Colonic mucosa (tissue), 4 donors: ENCODE data around the gene FAM237A. TPM values are rescaled to one million over a fixed set of nuclear protein-coding genes. Genes with fewer than 3 reads are reported as not detected.

Experiments used
- DNase-seq: peaks from one replicate; pipeline ENCODE4 v3.0.0-alpha.2; 2020
- H3K27ac ChIP-seq: fragments of 200-600 bp; one replicate; pipeline ENCODE4 v1.8.0; 2021
- H3K27me3 ChIP-seq: fragments of 200-600 bp; one replicate; pipeline ENCODE4 v1.8.0; 2021
- H3K36me3 ChIP-seq: fragments of 200-600 bp; one replicate; pipeline ENCODE4 v1.8.0; 2021
- H3K4me1 ChIP-seq: fragments of 200-600 bp; one replicate; pipeline ENCODE4 v1.8.0; 2021; ENCODE audit warnings: mild to moderate bottlenecking
- H3K4me3 ChIP-seq: fragments of 200-600 bp; one replicate; pipeline ENCODE4 v1.8.0; 2021
- H3K9ac ChIP-seq, 2 donors: one replicate each; pipeline ENCODE4 v1.7.0; 2013; ENCODE audit warnings: control low read depth in 2 of 2, low read depth in 2 of 2, low read length in 2 of 2
- H3K9me3 ChIP-seq: fragments of 200-600 bp; one replicate; pipeline ENCODE4 v1.8.0; 2021
- CTCF ChIP-seq: fragments of 200-600 bp; IDR thresholded peaks from one replicate; pipeline ENCODE4 v1.8.0; 2022; ENCODE audit warnings: antibody characterized with exemption, mild to moderate bottlenecking
- intact Hi-C: fragments of 100-400 bp; cut with DNase I; formaldehyde crosslinking; loops from one replicate; pipeline ENCODE4 v1.14.1; 2022
- total RNA-seq, 2 donors: library from RNA; stranded (reverse); fragmentation: NEBNext Ultra II Directional in 1 of 2; extraction: Animal tissue kit (Norgen Biotek cat#: 25700) in 1 of 2; gene quantifications; one replicate each; pipeline ENCODE4 v1.2.1, GENCODE V29; 2021
- donor health status: healthy.
- donor health status: DM: no; HTN: no; CAD: no.
- donor health status: DM: no; HTN: no; CAD: no.

The FAM237A gene
- total RNA-seq, 2 donors from 2014 or later = not detected

GRCh38 chr2:206611736-206612135, 30.6 kb upstream of the FAM237A start:
- Histone ChIP-seq H3K27ac (no peak overlapping the region), H3K9me3 (no peaks in the 10 kb centered on the region), H3K27me3 (no peaks in the 10 kb centered on the region), H3K4me3 (no peak overlapping the region), H3K9ac (no peak overlapping the region), H3K4me1 (no peaks in the 10 kb centered on the region), H3K36me3 (no peaks in the 10 kb centered on the region)
- intact Hi-C loops = no loop called here
- no peak for TF ChIP-seq CTCF
- DNase-seq = no peak

GRCh38 chr2:206614811-206615210, 27.5 kb upstream of the FAM237A start:
- DNase-seq = no peak
- TF ChIP-seq CTCF = no peak
- H3K9ac ChIP-seq = no peak overlapping the region
- no peaks in the 10 kb centered on the region for H3K27me3 ChIP-seq
- H3K9me3 ChIP-seq = no peaks in the 10 kb centered on the region
- no peak overlapping the region for H3K27ac ChIP-seq
- no peak overlapping the region for H3K4me3 ChIP-seq
- H3K36me3 ChIP-seq = no peaks in the 10 kb centered on the region
- intact Hi-C loops = no loop called here
- no peaks in the 10 kb centered on the region for H3K4me1 ChIP-seq

- intact Hi-C loops = no loop called here
- no peak overlapping the region for H3K4me3 ChIP-seq
- no peak overlapping the region for H3K27ac ChIP-seq
- no peak for DNase-seq
- H3K36me3 ChIP-seq = no peaks in the 10 kb centered on the region
- H3K9me3 ChIP-seq = no peaks in the 10 kb centered on the region
- no peak overlapping the region for H3K9ac ChIP-seq
- H3K27me3 ChIP-seq = no peaks in the 10 kb centered on the region
- H3K4me1 ChIP-seq = no peaks in the 10 kb centered on the region
- no peak for TF ChIP-seq CTCF
Measured at GRCh38 chr2:206615417-206616089, 26.7 kb upstream of the FAM237A start.

- no peaks in the 10 kb centered on the region for H3K9me3 ChIP-seq
- no peak for TF ChIP-seq CTCF
- no peak overlapping the region for H3K27ac ChIP-seq
- intact Hi-C loops = no loop called here
- no peak for DNase-seq
- H3K9ac ChIP-seq = no peak overlapping the region
- H3K4me3 ChIP-seq = no peak overlapping the region
- no peaks in the 10 kb centered on the region for H3K4me1 ChIP-seq
- H3K27me3 ChIP-seq = no peaks in the 10 kb centered on the region
- no peaks in the 10 kb centered on the region for H3K36me3 ChIP-seq
Measured at GRCh38 chr2:206616151-206616550, 26.1 kb upstream of the FAM237A start.

- no peak overlapping the region for H3K27ac ChIP-seq
- no peak for TF ChIP-seq CTCF
- intact Hi-C loops = no loop called here
Measured at GRCh38 chr2:206619011-206619410, 23.3 kb upstream of the FAM237A start.

More at GRCh38 chr2:206619011-206619410, 23.3 kb upstream of the FAM237A start:
- H3K9me3 ChIP-seq = no peaks in the 10 kb centered on the region
- no peaks in the 10 kb centered on the region for H3K36me3 ChIP-seq
- H3K4me1 ChIP-seq = no peaks in the 10 kb centered on the region
- H3K4me3 ChIP-seq = no peak overlapping the region
- H3K9ac ChIP-seq = no peak overlapping the region
- no peaks in the 10 kb centered on the region for H3K27me3 ChIP-seq
- DNase-seq = no peak
